Measurements from ENCODE around the gene STAT5A. TPM values are rescaled to one million over a fixed set of nuclear protein-coding genes. Genes with fewer than 3 reads are reported as not detected.

The STAT5A gene
- total RNA-seq, 1 donor from 2014 or later = 2.9 TPM

GRCh38 chr17:42307362-42307927 is 19.1 kb downstream of the STAT5A start:
- H3K27ac Mint-ChIP-seq (ENCODE audit: unreplicated experiment) = no peak overlapping the region
- no peaks in the 10 kb centered on the region for H3K9me3 Mint-ChIP-seq
- H3K27me3 Mint-ChIP-seq (ENCODE audit: low read depth) = no peaks in the 10 kb centered on the region
- H3K4me3 Mint-ChIP-seq = no peak overlapping the region
- no peaks in the 10 kb centered on the region for H3K36me3 Mint-ChIP-seq (ENCODE audit: low read depth)
- H3K4me1 Mint-ChIP-seq = peaks cover 28% of the 10 kb centered on the region
- TF ChIP-seq CTCF (conservative IDR thresholded peaks at IDR 0.05) = no peak
- no peak for DNase-seq (ENCODE audit: low read depth, low spot score)

- Mint-ChIP-seq H3K9me3 (no peaks in the 10 kb centered on the region), H3K36me3 (ENCODE audit: low read depth) (no peaks in the 10 kb centered on the region), H3K27ac (ENCODE audit: unreplicated experiment) (no peak overlapping the region), H3K4me1 (peaks cover 30% of the 10 kb centered on the region), H3K27me3 (ENCODE audit: low read depth) (no peaks in the 10 kb centered on the region), H3K4me3 (no peak overlapping the region)
- no peak for DNase-seq (ENCODE audit: low read depth, low spot score)
- no peak for TF ChIP-seq CTCF (conservative IDR thresholded peaks at IDR 0.05)
Measured at GRCh38 chr17:42308446-42308845, 20.1 kb downstream of the STAT5A start.

- Mint-ChIP-seq H3K27ac (ENCODE audit: unreplicated experiment) (no peak overlapping the region), H3K9me3 (no peaks in the 10 kb centered on the region), H3K4me3 (no peak overlapping the region), H3K27me3 (ENCODE audit: low read depth) (no peaks in the 10 kb centered on the region), H3K36me3 (ENCODE audit: low read depth) (no peaks in the 10 kb centered on the region), H3K4me1 (peaks cover 34% of the 10 kb centered on the region)
- no peak for TF ChIP-seq CTCF (conservative IDR thresholded peaks at IDR 0.05)
- DNase-seq (ENCODE audit: low read depth, low spot score) = no peak
Measured at GRCh38 chr17:42309142-42309541, 20.8 kb downstream of the STAT5A start.

- Mint-ChIP-seq H3K36me3 (ENCODE audit: low read depth) (no peaks in the 10 kb centered on the region), H3K27me3 (ENCODE audit: low read depth) (no peaks in the 10 kb centered on the region), H3K9me3 (no peaks in the 10 kb centered on the region), H3K4me1 (peaks cover 36% of the 10 kb centered on the region), H3K27ac (ENCODE audit: unreplicated experiment) (no peak overlapping the region), H3K4me3 (no peak overlapping the region)
- no peak for DNase-seq (ENCODE audit: low read depth, low spot score)
- TF ChIP-seq CTCF (conservative IDR thresholded peaks at IDR 0.05) = no peak
Measured at GRCh38 chr17:42309986-42310786, 21.9 kb downstream of the STAT5A start.

GRCh38 chr17:42310787-42311215 is 22.5 kb downstream of the STAT5A start:
- peak overlapping the region; percentile 47 for H3K4me3 Mint-ChIP-seq
- no peaks in the 10 kb centered on the region for H3K9me3 Mint-ChIP-seq
- peaks cover 4% of the 10 kb centered on the region for H3K36me3 Mint-ChIP-seq (ENCODE audit: low read depth)
- H3K27ac Mint-ChIP-seq (ENCODE audit: unreplicated experiment) = no peak overlapping the region
- H3K27me3 Mint-ChIP-seq (ENCODE audit: low read depth) = no peaks in the 10 kb centered on the region
- DNase-seq (ENCODE audit: low read depth, low spot score) = no peak
- H3K4me1 Mint-ChIP-seq = peaks cover 42% of the 10 kb centered on the region
- TF ChIP-seq CTCF (conservative IDR thresholded peaks at IDR 0.05) = no peak
